GM12878 (cell line): ENCODE data around the gene POLR1A. TPM values are rescaled to one million over a fixed set of nuclear protein-coding genes. Genes with fewer than 3 reads are reported as not detected.
A peak's percentile ranks its signal among the peaks of the same experiment; 100 is the strongest.

ENCODE experiments used
- CBX5 ChIP-seq: sonication (generic); IDR thresholded peaks from 2 replicates; pipeline ENCODE4 v1.6.1; 2016; ENCODE audit warnings: low read depth, moderate library complexity, mild to moderate bottlenecking, inconsistent platforms
- EP300 ChIP-seq, 2 experiments: fragments of 150-350 bp in 1 of 2; IDR thresholded peaks; 2 replicates each; pipeline ENCODE4 v1.6.1; 2011 to 2012; ENCODE audit warnings: low read depth in 2 of 2, low read length in 2 of 2, borderline replicate concordance in 1 of 2, improper control_type of control experiment in 1 of 2, inconsistent platforms in 1 of 2; ENCODE audit not compliant: control insufficient read depth in 1 of 2
- ESRRA ChIP-seq: IDR thresholded peaks from 2 replicates; pipeline ENCODE4 v1.6.1; 2012; ENCODE audit warnings: mild to moderate bottlenecking, low read length, improper control_type of control experiment
- GATAD2B ChIP-seq: fragments of 450-650 bp; conservative IDR thresholded peaks from 2 replicates; pipeline ENCODE4 v1.6.1; 2017; ENCODE audit warnings: low read depth, mild to moderate bottlenecking, moderate library complexity
- IKZF2 ChIP-seq, 2 experiments: fragments of 450-650 bp; IDR thresholded peaks; 2 replicates each; pipeline ENCODE4 v1.6.1; 2017; ENCODE audit warnings: mild to moderate bottlenecking in 2 of 2, moderate library complexity in 2 of 2
- MEF2B ChIP-seq: fragments of 450-650 bp; IDR thresholded peaks from 2 replicates; pipeline ENCODE4 v1.6.1; 2018; ENCODE audit warnings: mild to moderate bottlenecking, moderate library complexity; ENCODE audit not compliant: partially characterized antibody, poor library complexity, severe bottlenecking
- NFXL1 ChIP-seq: fragments of 450-650 bp; IDR thresholded peaks from 2 replicates; pipeline ENCODE4 v1.6.1; 2017; ENCODE audit warnings: antibody characterized with exemption, mild to moderate bottlenecking, borderline replicate concordance
- NFYB ChIP-seq: IDR thresholded peaks from 2 replicates; pipeline ENCODE4 v1.6.1; 2011; ENCODE audit warnings: low read depth, mild to moderate bottlenecking, low read length, improper control_type of control experiment, moderate library complexity; ENCODE audit not compliant: insufficient read depth
- NR2F1 ChIP-seq: fragments of 450-650 bp; conservative IDR thresholded peaks from 2 replicates; pipeline ENCODE4 v1.6.1; 2017; ENCODE audit warnings: mild to moderate bottlenecking
- PAX8 ChIP-seq: fragments of 450-650 bp; IDR thresholded peaks from 2 replicates; pipeline ENCODE4 v1.6.1; 2017; ENCODE audit warnings: mild to moderate bottlenecking, moderate library complexity
- SP1 ChIP-seq: IDR thresholded peaks from one replicate; pipeline ENCODE4 v1.6.1; 2011; ENCODE audit warnings: low read depth, low read length
- SREBF1 ChIP-seq: IDR thresholded peaks from 2 replicates; pipeline ENCODE4 v1.6.1; 2012; ENCODE audit warnings: mild to moderate bottlenecking, low read length
- STAT1 ChIP-seq: fragments of 450-650 bp; conservative IDR thresholded peaks from 2 replicates; pipeline ENCODE4 v1.6.1; 2014; ENCODE audit warnings: antibody characterized with exemption, mild to moderate bottlenecking
- STAT3 ChIP-seq: IDR thresholded peaks from 2 replicates; pipeline ENCODE4 v1.6.1; 2011; ENCODE audit warnings: low read depth, low read length, improper control_type of control experiment
- TAF1 ChIP-seq: IDR thresholded peaks from 2 replicates; pipeline ENCODE4 v1.6.1; 2011; ENCODE audit warnings: mild to moderate bottlenecking, low read depth, low read length, borderline replicate concordance
- YY1 ChIP-seq: IDR thresholded peaks from 2 replicates; pipeline ENCODE4 v1.6.1; 2011; ENCODE audit warnings: low read depth, mild to moderate bottlenecking, low read length
- ZNF207 ChIP-seq: fragments of 450-650 bp; IDR thresholded peaks from 2 replicates; pipeline ENCODE4 v1.6.1; 2014; ENCODE audit warnings: antibody characterized with exemption, mild to moderate bottlenecking, borderline replicate concordance
- ZSCAN29 ChIP-seq: fragments of 450-650 bp; IDR thresholded peaks from 2 replicates; pipeline ENCODE4 v1.6.1; 2017; ENCODE audit warnings: mild to moderate bottlenecking, moderate library complexity
- polyA plus RNA-seq, 11 experiments: library from polyadenylated mRNA; depleted of rRNA in 4 of 11; unstranded in 6 of 11; stranded (reverse) in 5 of 11; fragments of >200 nt; fragmentation: Nextera tagmentation in 4 of 11; fragmentation: Illumina TruSeq in 1 of 11; extraction: Ambion mirVana in 4 of 11; extraction: Trizol in 1 of 11; gene quantifications; 1 replicate in 1 of 11; 2 replicates in 10 of 11; pipeline versions ENCODE4 v1.2.1 to v1.2.3, GENCODE V29; 2011 to 2016; ENCODE audit warnings: inconsistent platforms in 2 of 11, missing spikeins in 2 of 11, low read depth in 1 of 11
- total RNA-seq, 4 experiments: library from RNA; depleted of rRNA in 3 of 4; stranded (reverse); fragments of >200 nt in 3 of 4; fragmentation: Illumina TruSeq in 1 of 4; extraction: Trizol in 1 of 4; gene quantifications; 2 replicates each; pipeline versions ENCODE4 v1.2.1 to v1.2.3, GENCODE V29; 2013 to 2021
- TF ChIP-seq, protein P1 (sequence below): fragments of 450-650 bp; IDR thresholded peaks from 2 replicates; pipeline ENCODE4 v1.6.1; 2017; ENCODE audit warnings: mild to moderate bottlenecking, low read depth, inconsistent platforms; ENCODE audit not compliant: poor library complexity, severe bottlenecking
- TF ChIP-seq, protein P2 (sequence below): fragments of 450-650 bp; IDR thresholded peaks from 2 replicates; pipeline ENCODE4 v1.6.1; 2017; ENCODE audit warnings: mild to moderate bottlenecking, moderate library complexity
- TF ChIP-seq, protein P3 (sequence below): fragments of 450-650 bp; IDR thresholded peaks from 2 replicates; pipeline ENCODE4 v1.6.1; 2018; ENCODE audit warnings: mild to moderate bottlenecking, low read depth, moderate library complexity; ENCODE audit not compliant: partially characterized antibody

The POLR1A gene
- total and polyA plus RNA-seq, 10 of the 15 experiments (the other 5 are each of a cell fraction or from before 2014, with no cell fraction given): 2.1 to 53.9 (median 17.8) TPM

DNA sequence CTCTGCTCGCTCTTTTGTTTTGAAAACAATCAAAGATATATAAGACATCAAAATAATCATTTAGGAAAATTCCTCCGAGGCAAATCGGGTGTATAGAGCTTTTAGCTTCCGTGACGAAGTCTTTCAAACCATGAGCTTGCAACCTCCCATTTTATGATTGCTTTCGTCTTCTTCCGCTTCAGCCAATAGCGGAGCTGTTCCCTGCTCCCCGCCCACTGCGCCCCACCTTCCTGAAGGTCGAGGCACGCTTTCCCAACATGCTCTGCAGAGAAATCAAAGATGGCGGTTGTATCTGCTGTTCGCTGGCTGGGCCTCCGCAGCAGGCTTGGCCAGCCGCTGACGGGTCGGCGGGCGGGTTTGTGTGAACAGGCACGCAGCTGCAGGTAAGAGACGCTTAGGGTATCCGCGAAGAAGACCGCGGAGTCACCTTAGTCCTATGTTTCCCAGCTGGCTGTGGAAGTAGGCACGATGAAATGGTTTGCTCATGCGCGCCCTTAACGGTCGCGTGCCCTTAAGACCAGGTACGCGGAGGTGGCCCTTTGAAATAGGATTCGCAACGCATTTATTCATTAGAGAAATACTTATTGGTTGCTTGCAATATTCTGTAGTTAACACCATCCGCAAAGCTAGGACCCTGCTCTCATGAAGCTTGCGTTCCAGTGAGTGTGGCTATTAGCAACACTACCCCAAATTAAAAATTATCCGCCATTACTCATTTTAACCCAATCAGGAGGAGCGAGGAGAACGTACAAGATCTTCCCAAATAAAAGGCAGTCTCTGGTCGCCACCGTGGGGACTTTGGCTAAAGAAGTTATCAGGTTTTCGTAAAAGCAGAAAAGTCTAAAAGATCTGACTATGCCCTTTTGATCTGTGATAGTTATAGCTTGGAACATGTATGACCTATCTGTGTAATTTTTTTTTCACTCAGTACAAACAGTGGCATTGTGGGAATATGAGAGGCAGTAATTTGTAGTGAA lies 571 bp upstream of the POLR1A start, which contains the start of gene PTCD3 (continued):
- TF ChIP-seq, protein P1, sequence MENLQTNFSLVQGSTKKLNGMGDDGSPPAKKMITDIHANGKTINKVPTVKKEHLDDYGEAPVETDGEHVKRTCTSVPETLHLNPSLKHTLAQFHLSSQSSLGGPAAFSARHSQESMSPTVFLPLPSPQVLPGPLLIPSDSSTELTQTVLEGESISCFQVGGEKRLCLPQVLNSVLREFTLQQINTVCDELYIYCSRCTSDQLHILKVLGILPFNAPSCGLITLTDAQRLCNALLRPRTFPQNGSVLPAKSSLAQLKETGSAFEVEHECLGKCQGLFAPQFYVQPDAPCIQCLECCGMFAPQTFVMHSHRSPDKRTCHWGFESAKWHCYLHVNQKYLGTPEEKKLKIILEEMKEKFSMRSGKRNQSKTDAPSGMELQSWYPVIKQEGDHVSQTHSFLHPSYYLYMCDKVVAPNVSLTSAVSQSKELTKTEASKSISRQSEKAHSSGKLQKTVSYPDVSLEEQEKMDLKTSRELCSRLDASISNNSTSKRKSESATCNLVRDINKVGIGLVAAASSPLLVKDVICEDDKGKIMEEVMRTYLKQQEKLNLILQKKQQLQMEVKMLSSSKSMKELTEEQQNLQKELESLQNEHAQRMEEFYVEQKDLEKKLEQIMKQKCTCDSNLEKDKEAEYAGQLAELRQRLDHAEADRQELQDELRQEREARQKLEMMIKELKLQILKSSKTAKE: peak; percentile 99
- TF ChIP-seq YY1 (peak; percentile 98), SP1 (peak; percentile 85), IKZF2 (IDR thresholded peaks at IDR 0.05) (no peak), STAT1 (no peak), ESRRA (peak; percentile 58; the same call in 1 of the 2 replicates), NR2F1 (peak; percentile 70; the same call in 1 of the 2 replicates), STAT3 (no peak), SREBF1 (peak; percentile 99), GATAD2B (no peak), NFXL1 (no peak), NFYB (peak; percentile 81; the same call in 1 of the 2 replicates), EP300 (IDR thresholded peaks at IDR 0.05; ENCODE audit: borderline replicate concordance in 1 of 2, control insufficient read depth in 1 of 2, low read depth in 2 of 2, low read length in 2 of 2) (no peak), TAF1 (peak; percentile 98), ZNF207 (0 out of 2 replicates have a peak, but pooled peaks have one; percentile 14), CBX5 (no peak), PAX8 (no peak), MEF2B (peak; percentile 43), ZSCAN29 (no peak)
- TF ChIP-seq, protein P2, sequence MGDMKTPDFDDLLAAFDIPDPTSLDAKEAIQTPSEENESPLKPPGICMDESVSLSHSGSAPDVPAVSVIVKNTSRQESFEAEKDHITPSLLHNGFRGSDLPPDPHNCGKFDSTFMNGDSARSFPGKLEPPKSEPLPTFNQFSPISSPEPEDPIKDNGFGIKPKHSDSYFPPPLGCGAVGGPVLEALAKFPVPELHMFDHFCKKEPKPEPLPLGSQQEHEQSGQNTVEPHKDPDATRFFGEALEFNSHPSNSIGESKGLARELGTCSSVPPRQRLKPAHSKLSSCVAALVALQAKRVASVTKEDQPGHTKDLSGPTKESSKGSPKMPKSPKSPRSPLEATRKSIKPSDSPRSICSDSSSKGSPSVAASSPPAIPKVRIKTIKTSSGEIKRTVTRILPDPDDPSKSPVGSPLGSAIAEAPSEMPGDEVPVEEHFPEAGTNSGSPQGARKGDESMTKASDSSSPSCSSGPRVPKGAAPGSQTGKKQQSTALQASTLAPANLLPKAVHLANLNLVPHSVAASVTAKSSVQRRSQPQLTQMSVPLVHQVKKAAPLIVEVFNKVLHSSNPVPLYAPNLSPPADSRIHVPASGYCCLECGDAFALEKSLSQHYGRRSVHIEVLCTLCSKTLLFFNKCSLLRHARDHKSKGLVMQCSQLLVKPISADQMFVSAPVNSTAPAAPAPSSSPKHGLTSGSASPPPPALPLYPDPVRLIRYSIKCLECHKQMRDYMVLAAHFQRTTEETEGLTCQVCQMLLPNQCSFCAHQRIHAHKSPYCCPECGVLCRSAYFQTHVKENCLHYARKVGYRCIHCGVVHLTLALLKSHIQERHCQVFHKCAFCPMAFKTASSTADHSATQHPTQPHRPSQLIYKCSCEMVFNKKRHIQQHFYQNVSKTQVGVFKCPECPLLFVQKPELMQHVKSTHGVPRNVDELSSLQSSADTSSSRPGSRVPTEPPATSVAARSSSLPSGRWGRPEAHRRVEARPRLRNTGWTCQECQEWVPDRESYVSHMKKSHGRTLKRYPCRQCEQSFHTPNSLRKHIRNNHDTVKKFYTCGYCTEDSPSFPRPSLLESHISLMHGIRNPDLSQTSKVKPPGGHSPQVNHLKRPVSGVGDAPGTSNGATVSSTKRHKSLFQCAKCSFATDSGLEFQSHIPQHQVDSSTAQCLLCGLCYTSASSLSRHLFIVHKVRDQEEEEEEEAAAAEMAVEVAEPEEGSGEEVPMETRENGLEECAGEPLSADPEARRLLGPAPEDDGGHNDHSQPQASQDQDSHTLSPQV: no peak
- TF ChIP-seq, protein P3, sequence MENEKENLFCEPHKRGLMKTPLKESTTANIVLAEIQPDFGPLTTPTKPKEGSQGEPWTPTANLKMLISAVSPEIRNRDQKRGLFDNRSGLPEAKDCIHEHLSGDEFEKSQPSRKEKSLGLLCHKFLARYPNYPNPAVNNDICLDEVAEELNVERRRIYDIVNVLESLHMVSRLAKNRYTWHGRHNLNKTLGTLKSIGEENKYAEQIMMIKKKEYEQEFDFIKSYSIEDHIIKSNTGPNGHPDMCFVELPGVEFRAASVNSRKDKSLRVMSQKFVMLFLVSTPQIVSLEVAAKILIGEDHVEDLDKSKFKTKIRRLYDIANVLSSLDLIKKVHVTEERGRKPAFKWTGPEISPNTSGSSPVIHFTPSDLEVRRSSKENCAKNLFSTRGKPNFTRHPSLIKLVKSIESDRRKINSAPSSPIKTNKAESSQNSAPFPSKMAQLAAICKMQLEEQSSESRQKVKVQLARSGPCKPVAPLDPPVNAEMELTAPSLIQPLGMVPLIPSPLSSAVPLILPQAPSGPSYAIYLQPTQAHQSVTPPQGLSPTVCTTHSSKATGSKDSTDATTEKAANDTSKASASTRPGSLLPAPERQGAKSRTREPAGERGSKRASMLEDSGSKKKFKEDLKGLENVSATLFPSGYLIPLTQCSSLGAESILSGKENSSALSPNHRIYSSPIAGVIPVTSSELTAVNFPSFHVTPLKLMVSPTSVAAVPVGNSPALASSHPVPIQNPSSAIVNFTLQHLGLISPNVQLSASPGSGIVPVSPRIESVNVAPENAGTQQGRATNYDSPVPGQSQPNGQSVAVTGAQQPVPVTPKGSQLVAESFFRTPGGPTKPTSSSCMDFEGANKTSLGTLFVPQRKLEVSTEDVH: peak; percentile 65
